ENCODE results near the gene HOTAIR.

Gene HOTAIR

DNA sequence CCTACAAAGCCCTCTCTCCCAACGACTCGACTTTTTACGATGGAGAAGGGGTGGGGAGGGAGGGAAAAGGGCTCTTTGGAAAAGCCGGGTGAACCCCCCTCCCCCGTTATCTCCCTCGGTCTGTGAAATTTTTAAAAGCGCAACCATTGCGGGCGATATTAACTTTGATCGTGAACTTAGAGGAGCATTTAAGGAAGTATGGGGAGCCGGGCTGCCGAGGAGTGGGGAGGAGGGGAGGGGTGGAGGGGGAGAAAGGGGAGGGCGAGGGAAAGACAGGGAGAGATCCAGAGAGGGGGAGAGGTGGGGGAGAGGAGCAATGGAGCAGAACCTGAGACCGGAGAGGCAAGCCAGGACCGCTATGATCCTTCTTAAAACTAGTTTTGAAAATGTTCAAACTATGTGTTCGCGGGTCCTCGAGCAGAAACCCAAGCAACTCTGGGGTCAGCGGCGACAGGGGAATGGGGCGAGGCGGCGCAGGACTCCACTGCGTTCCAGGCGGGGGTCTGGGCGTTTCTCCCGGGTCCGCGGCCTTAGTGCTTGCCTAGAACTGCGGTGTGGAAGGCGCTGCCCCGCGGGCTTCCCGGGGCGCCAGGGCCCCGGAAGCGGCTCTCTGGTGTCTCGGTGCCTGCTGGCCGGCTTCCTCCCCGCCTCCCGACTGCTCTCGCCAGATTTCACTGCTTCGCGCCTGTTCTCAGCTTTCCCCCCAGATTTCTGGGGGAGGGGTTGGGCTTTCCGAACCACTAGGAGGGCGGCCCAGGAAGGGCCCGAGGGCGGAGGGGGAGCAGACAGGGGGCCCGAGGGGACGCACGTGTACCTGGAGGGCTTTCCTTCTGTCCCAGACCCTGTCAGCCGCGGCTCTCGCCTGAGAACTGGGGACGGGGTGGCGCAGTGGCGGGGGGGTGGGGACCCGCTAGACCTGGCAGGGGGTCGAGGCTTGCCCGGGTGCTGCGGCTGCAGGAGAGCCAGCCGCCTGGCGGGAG lies at the start of gene HOTAIR:
TSS of gene HOTAIR (minus strand) at position 871 of the 980 bp plus-strand sequence.
- no peak for DNase-seq (ENCODE audit: low read depth)
- TF ChIP-seq, protein P1, sequence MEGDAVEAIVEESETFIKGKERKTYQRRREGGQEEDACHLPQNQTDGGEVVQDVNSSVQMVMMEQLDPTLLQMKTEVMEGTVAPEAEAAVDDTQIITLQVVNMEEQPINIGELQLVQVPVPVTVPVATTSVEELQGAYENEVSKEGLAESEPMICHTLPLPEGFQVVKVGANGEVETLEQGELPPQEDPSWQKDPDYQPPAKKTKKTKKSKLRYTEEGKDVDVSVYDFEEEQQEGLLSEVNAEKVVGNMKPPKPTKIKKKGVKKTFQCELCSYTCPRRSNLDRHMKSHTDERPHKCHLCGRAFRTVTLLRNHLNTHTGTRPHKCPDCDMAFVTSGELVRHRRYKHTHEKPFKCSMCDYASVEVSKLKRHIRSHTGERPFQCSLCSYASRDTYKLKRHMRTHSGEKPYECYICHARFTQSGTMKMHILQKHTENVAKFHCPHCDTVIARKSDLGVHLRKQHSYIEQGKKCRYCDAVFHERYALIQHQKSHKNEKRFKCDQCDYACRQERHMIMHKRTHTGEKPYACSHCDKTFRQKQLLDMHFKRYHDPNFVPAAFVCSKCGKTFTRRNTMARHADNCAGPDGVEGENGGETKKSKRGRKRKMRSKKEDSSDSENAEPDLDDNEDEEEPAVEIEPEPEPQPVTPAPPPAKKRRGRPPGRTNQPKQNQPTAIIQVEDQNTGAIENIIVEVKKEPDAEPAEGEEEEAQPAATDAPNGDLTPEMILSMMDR (IDR thresholded peaks at IDR 0.05; ENCODE audit: control insufficient read depth, insufficient read depth, low read depth, low read length, missing control alignments), result no peak
- H3K4me3 ChIP-seq (ENCODE audit: control insufficient read depth, low read depth, low read length), result peak within 1 kb of the TSS; percentile 52

DNA sequence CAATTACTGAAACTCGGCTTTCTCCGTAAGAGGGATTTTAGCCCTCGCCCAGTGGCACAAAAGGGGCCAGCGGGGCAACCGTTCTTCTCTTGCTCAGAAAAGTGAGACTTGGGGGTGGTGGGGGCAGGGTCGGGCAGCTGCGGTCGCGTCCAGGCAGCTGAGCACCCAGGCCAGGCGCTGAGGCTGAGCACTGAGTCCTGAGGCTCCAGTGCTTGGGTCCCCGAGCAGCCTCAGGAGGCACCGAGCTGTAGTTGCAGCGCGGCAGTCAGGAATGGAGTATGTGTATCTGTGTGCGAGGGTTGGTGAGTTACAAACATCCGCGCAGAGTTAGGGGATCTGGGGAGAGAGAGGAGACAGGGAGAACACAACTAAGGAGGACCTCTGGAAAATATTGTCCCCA lies 49.4 kb upstream of the HOTAIR start:
- H3K4me3 ChIP-seq (ENCODE audit: control insufficient read depth, low read depth, low read length), result no peak overlapping the region
- DNase-seq (ENCODE audit: low read depth), result no peak
- TF ChIP-seq, protein P1 (IDR thresholded peaks at IDR 0.05; ENCODE audit: control insufficient read depth, insufficient read depth, low read depth, low read length, missing control alignments), result no peak

DNA sequence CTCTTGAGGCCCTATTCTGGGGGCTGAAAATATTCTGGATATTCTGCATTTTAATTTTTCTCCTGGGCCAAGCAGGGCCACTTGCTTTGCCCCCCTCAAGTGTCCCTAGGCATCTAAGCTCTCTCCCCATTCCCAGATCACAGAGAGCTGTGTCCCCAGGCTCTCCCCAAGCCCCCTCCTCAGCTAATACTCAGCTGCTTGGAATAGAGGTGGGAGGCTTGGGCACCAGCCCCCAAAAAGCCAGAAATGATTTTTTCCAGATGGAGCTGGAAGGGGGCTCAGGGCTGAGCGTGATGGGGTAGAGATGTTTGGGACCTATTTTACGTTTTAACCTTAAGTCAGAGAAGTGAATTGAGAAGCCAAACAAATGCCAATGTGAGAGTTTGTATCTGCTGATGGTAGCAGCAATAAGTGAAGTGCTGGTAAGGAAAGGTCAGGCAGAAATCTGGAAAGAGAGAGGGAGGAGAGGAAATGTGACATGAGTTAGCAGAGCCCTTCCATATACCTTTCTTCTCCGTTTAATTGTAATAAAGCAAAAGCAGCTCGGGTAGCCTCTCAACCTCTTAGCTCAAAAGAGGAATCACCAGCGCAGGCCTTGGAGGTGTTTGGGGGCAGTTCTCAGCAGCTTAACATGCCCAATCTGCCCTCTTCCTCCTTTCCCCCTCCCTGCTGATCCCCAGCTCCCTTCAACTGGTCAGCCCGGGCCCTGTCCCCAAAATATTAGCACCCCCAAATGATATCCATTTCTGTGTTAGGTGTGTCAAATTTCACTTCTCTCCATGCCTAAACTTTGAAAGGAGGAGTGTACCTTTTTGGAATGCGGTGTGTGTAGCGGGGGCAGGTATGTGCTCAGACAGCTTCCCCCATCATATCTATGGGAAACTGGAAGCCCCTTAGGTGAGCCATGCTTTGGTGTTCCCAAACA lies 48.5 kb upstream of the HOTAIR start:
- DNase-seq (ENCODE audit: low read depth), result no peak
- H3K4me3 ChIP-seq (ENCODE audit: control insufficient read depth, low read depth, low read length), result no peak overlapping the region

DNA sequence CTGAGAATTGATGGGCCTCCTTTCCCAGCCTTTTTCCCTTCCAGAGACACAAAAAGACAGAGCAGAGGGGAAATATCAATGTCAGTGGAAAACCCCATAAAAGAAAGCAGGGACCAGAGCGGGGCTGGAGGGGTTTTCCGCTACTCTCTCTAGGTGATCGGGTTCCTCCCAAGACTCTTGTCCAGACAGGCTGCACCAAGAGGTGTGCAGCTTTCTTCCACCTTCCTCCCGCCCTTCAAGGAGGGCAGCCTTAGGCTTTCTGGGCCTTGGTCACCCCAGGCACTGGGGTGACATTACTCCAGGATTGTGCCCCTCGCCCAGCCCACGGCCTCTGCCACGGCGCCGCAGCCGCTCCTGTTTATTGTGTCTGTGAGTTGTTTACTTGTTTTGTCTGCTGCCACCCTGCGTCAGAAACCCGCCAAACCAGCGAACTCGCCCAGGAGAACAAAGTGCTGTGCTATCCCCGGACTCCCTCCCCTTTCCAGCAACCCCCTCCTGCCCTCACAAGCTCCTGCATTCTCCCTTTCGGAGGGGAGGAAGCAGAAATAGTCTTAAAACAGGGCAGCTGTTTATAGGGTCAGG lies 46.8 kb upstream of the HOTAIR start:
- H3K4me3 ChIP-seq (ENCODE audit: control insufficient read depth, low read depth, low read length), result no peak overlapping the region

More for the DNA sequence above, 48.5 kb upstream of the HOTAIR start:
- TF ChIP-seq, protein P1 (IDR thresholded peaks at IDR 0.05; ENCODE audit: control insufficient read depth, insufficient read depth, low read depth, low read length, missing control alignments), result no peak

DNA sequence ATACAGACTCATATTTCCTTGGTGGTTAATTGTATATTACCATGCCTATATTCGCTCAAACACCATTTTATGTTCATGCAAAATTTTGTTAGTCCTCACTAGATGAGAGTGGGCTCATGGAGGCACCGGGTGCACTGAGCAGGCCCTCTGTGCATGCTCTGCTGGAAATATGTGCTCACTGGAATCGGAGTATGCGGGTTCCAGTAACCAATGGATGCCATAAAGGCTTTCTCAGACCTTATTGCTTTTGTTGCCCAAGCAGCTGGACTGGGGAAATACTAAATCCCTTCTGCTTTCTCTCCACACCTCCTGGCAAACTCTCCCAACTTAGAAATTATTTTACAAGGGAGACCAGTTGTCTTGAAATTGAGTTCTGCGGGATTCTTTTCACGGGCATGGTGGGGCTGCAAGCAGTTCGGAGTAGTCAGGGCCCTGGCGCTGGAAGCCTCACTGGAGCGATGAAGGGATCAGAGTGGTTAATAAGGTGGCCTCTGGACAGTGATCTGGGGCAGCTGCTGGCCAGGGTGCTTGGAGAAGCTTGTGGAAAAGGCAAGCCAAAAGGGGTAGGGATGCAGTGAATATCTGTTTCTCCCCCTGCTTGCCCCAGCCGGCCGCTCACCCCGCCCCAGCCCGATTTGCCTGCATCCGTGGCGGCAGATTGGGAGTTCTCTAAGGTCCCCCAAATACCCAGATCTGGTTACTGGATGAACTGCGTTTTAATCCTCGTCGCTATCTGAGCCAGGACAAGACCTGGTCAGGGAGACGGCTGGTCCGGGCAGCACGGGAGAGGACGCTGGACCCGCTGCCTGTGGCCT lies 46.0 kb upstream of the HOTAIR start:
- DNase-seq (ENCODE audit: low read depth), result no peak
- H3K4me3 ChIP-seq (ENCODE audit: control insufficient read depth, low read depth, low read length), result peak overlapping the region; percentile 6
- TF ChIP-seq, protein P1 (IDR thresholded peaks at IDR 0.05; ENCODE audit: control insufficient read depth, insufficient read depth, low read depth, low read length, missing control alignments), result no peak

More for the DNA sequence above, 46.8 kb upstream of the HOTAIR start:
- TF ChIP-seq, protein P1 (IDR thresholded peaks at IDR 0.05; ENCODE audit: control insufficient read depth, insufficient read depth, low read depth, low read length, missing control alignments), result no peak
- DNase-seq (ENCODE audit: low read depth), result no peak

Data from AG09309 (cell line).